Measurements from ENCODE around the gene HSBP1L1.
A peak's percentile ranks its signal among the peaks of the same experiment; 100 is the strongest.

GRCh38 chr18:80010551-80010906 lies 46.1 kb downstream of the HSBP1L1 start:
- no peak; the same call in 1 of the 2 replicates for TF ChIP-seq ZBTB7A (IDR thresholded peaks at IDR 0.05; ENCODE audit: low read depth)
- TF ChIP-seq, protein P1, sequence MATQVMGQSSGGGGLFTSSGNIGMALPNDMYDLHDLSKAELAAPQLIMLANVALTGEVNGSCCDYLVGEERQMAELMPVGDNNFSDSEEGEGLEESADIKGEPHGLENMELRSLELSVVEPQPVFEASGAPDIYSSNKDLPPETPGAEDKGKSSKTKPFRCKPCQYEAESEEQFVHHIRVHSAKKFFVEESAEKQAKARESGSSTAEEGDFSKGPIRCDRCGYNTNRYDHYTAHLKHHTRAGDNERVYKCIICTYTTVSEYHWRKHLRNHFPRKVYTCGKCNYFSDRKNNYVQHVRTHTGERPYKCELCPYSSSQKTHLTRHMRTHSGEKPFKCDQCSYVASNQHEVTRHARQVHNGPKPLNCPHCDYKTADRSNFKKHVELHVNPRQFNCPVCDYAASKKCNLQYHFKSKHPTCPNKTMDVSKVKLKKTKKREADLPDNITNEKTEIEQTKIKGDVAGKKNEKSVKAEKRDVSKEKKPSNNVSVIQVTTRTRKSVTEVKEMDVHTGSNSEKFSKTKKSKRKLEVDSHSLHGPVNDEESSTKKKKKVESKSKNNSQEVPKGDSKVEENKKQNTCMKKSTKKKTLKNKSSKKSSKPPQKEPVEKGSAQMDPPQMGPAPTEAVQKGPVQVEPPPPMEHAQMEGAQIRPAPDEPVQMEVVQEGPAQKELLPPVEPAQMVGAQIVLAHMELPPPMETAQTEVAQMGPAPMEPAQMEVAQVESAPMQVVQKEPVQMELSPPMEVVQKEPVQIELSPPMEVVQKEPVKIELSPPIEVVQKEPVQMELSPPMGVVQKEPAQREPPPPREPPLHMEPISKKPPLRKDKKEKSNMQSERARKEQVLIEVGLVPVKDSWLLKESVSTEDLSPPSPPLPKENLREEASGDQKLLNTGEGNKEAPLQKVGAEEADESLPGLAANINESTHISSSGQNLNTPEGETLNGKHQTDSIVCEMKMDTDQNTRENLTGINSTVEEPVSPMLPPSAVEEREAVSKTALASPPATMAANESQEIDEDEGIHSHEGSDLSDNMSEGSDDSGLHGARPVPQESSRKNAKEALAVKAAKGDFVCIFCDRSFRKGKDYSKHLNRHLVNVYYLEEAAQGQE (IDR thresholded peaks at IDR 0.05; ENCODE audit: low read depth): no peak
- TF ChIP-seq EP300 (IDR thresholded peaks at IDR 0.05; ENCODE audit: borderline replicate concordance): no peak
- TF ChIP-seq TAF1 (IDR thresholded peaks at IDR 0.05; ENCODE audit: low read depth): no peak
- TF ChIP-seq CEBPB (IDR thresholded peaks at IDR 0.05): no peak
- TF ChIP-seq YY1 (IDR thresholded peaks at IDR 0.05; ENCODE audit: low read depth): no peak
- no peak for TF ChIP-seq USF1 (IDR thresholded peaks at IDR 0.05)
- TF ChIP-seq RAD21 (IDR thresholded peaks at IDR 0.05; ENCODE audit: low read depth): no peak
- TF ChIP-seq CREB1 (IDR thresholded peaks at IDR 0.05; ENCODE audit: low read depth): no peak
- no peak for TF ChIP-seq EGR1 (IDR thresholded peaks at IDR 0.05)
- TF ChIP-seq MAX (IDR thresholded peaks at IDR 0.05): 0 out of 2 replicates have a peak, but pooled peaks have one; percentile 5
- no peak for TF ChIP-seq FOXM1 (IDR thresholded peaks at IDR 0.05; ENCODE audit: borderline replicate concordance, low read depth)

Measured in Ishikawa (cell line).